NCI-H82 (cell line): ENCODE data around the gene BABAM2.

Experiments
- DNase-seq: peaks from one replicate; lab custom pipeline; 2025; lab: John Stamatoyannopoulos, UW

BABAM2 gene

DNA sequence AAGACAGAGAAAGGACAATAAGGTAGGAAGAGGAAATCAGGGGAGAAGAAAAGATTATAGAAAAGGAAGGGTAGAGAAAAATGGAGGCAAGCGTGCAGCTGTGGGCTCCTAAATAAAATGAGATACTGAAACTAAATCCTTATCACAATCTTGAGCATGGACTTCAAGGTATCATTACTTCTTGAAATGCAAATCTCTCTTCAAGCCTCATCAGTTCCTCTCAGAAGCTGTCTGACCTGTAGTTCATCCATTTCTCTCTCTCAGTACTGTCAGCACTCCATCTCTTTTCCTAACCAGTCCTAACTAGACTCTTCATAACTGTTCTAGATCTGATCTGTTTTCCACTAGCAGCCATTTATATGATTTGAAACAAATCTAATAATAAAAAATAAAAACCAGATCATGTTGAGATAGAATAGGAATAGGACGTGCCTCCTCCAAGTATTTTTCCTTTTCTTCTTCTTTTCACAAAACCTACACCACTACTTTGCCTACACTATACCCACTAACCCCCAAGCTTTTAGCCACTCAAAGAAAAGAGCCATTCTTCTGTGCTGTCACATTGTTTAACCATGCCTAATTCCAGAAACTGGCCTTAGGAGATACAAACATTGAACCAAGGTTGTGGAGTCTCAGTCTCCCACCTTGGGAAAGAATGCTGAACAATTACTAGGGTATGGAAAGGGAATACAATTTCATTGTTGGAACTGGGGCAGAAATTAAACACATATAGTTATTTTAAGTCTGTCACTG is 21.1 kb downstream of the BABAM2 start:
- no peak for DNase-seq

DNA sequence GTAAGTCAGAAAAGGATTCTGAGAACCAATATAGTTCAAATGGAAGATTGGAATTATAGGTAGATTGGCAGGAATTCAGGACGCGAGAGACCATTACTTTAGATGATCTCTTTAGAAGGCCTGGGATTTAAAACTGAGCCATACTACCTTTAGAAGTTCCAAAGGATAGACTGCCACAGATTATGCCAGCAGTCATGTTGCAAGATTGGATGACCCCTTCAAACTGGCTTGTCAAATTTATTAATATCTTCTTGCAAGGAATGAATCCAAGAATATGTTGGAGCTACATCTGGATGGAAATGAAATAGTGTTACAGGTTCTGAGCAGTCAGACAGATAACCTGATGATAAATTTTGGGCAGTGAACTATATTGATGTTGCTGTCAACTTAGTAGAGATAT is 22.0 kb downstream of the BABAM2 start:
- DNase-seq: no peak

DNA sequence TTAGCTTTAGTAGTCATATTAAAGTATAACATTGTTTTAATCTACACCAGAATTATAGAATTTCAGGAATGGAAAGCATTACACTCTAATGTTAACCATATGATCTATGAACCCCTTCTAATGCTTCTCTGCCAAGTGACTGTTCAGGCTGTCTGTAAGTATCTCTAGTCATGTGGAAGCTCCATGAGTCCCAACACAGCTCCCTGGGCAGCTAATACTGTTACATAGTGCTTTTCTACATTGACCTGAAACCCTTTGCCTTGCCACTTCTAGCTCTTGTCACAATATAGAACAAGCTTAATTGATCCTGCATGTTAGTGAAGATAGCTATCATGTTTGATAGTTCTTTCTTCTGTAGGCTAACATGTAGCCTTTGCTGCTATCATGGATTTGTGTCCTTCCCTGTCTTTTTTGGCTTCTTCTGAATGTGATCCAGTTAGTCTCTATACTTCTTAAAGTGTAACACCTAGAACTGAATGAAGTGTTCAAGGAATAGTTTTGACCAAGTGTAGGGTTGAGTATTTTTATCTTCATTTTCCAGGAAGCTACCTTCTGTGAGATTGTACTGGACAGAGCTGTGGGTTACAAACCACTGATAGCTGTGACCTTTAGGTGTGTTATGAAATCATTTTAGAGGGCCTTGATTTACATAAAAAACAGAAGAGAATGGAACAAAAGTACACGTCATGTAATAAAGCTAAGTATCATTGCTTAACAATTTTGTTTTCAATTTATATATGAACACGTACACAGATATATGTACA is 23.7 kb downstream of the BABAM2 start:
- DNase-seq: no peak

DNA sequence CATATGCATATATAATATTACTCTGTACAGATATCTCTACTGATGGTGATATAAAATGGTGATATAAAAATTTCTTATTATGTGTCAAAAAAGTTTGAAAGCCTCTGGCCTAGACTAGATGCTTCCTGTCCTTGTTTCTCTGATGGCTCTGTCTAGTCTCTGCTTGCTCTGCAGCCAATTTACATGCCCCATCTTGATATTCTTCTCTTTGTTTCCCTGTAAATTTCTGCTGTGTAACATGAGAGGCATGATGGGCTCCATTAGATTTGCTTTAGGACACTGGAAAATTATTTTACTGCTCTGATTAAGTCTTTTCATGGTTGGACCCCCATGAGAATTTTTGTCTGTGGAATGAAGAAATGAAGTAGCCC is 24.3 kb downstream of the BABAM2 start:
- no peak for DNase-seq

DNA sequence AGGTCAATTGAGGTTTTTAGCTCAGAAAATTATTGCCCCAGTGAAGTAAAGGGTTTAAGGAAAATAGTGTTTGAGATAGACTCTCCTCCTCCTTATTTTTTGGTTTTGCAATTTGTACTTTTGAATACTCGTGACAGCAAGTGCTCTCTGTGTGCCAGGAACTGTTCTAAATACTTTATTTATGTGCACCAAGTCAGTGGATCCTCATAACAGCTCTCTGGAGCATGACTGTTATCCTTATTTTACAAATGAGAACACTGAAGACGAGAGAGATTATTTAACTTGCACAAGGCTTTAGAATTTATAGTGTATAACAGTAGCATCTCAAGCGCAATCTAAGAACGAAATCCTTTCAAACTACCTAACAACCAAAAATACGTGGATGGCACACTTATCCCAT is 24.7 kb downstream of the BABAM2 start:
- DNase-seq: no peak

DNA sequence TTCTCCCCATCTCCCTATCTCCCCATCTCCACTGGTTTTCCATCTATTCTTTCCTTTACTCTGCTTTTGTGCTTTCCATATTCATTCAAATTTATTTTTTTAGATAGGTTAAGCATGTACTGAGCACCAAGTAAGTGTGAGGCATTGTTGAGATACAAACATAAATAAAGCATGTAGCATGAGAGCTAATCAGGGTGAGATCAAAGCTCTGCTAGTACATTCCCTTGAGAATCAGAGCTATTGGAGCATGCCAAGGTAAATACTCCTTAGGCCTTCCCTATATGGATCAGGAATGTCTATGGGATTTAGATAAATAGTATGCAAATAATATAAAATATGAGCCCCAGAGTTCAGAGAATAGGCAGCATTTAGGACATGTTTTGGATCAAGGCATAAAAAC is 25.3 kb downstream of the BABAM2 start:
- peak; percentile 28 for DNase-seq

DNA sequence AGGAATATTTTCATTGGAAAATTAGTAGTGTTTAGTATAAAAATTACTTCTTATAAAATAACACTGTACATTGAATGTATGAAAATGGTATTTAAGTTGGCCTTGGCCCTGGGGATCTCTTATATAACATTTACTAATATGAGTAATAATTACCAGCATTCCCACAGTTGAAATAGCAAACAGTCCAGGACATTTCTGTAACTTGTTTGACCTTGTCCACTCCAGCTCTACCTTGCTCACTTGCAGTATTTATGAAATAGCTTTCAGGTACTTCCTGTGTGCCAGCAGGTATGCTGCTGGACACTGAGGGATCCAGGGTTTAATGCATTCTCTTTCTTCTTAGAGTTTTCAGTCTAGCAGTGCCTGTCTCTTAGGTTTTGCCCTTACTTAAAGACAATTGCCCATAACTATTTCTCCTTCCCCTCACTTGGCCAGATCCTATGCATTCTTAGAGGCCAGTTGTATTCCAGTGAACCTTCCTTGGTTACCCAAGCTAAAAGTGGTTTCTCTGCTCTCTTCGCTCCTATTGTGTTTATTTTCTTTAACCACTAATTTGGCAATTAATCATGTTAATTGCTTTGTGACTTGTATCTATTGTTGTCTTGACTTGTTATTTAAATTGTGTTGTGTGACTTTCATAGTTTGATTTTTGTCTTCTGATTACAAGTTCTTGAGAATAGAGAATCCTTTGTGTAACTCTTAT is 25.9 kb downstream of the BABAM2 start:
- DNase-seq: no peak

DNA sequence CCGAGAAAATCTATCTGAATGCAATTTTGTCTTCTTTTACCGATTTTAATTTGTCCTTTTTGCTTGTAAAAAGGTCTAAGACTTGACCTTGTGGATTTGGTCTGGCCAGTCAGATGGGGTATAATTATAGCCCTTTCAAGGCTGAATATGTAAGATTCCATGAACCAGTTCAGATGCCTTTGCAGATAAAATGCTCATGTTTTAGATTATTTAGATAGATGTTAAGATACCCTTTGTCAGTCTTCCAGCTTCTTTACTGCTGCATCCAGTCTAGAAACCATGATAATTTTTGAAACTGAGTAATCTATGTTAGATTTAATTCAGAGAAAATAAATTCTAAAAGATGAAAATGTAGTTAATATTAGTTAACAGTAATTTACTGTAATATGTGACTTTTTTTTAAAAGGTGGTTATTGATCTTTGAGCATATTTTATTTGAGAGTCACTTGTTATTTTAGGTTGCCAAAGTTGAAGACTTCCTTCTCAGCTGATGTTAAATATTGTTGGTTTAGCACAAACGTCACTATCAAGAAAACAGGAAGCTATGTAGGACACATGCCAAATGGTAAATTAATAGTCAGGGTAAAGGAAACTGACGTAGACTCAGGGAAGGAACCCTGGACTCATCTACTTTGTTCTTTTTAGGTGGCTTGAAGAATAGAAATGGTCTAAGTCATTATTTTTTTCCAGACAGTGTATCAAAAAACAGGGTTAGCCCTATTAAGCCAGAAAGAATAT is 29.8 kb downstream of the BABAM2 start:
- DNase-seq: no peak

DNA sequence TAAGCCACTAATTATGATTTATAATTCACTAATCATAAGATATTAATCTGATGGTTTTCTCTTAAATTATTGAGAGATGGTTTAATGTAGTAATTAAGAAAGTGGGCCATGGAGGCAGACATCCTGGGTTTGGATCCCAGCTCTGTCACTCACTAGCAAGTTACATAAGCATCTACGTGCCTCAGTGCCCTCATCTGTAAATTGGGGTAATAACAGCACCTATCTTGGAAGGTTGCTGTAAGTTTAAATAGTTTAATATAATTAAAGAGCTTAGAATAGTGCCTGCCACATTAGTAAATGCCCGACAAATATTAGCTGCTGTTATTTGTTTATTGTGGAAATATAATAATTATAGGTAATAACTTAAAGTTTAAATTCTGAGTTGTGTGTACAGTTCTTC is 30.9 kb downstream of the BABAM2 start:
- DNase-seq: no peak

DNA sequence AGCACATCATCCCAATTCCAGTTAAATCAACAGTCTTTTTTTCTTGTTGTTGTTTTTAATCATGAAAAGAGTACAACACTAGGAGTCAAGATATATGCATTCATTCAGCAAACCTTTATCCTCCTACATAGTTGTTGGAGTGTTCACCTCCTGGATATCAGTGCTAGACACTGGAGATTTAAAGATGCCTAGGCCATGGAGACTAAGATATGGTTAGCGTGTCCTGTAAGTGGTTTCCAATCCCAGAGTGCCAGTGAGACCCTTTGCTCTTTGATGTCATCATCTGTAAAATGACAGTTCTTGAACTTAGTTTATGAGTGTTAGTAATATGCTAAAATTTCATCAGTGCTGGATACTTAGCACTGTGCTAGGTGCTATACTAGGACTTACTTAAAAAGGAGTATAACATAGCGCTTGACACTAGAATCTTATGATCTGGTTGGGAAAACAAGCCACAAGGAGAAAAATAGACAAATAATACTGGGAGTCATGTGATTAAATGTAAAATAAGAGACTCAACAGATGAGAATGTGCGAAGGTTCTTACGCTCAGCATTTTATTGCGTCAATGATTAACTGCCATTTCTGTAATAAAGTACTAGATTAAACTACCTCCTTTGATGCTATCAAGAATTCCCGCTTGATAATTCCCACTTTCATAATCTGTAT is 31.5 kb downstream of the BABAM2 start:
- DNase-seq: no peak

DNA sequence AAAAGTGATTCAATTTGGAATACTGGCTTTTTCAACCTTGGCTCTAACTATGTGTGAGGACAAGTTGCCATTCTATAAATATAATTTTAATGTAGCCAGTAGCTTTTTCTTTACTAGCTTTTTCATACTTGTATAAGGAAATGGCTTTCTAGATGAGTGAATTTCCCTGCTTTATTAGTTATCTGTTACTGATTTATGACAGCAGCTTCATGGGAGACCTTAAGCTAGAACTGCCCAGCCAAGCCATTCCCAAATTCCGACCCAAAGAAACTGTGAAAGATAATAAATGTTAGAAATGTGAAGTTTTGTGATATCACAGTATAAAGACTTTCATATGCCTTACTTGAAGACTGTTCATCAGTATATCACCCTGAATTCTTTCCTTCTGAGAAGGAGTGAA is 32.3 kb downstream of the BABAM2 start:
- DNase-seq: no peak

DNA sequence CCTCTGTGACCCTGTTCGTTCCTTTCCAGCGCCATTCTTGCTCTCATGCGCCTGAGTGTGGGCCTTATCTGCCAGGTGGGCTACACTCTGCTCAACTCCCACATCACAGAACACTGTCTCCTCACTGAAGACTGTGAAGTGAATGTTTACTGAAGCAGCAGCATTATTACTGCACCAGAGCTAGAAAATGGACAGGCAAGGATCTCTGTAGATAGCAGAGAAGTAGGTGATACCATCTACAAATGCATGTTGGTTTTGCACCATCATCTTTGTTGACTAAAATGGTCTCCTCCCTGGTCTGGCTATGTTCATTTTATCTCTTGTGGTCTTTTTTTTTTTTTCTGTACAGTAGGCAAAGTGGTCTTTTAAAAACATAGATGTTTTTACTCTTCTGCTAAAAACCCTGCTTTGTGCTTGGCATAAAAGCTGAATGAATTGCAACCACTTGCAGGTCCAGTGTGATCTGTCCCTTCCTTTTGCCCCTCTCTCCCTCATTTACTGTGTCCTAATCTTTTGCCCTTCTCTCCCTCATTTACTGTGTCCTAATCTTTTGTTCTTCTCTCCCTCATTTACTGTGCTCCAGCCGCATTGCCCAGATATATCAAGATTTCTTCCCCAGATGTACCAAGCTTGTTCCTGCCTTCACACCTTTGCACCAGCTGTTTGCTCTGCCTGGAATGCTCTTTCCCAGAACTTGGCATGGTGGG is 35.4 kb downstream of the BABAM2 start:
- no peak for DNase-seq

DNA sequence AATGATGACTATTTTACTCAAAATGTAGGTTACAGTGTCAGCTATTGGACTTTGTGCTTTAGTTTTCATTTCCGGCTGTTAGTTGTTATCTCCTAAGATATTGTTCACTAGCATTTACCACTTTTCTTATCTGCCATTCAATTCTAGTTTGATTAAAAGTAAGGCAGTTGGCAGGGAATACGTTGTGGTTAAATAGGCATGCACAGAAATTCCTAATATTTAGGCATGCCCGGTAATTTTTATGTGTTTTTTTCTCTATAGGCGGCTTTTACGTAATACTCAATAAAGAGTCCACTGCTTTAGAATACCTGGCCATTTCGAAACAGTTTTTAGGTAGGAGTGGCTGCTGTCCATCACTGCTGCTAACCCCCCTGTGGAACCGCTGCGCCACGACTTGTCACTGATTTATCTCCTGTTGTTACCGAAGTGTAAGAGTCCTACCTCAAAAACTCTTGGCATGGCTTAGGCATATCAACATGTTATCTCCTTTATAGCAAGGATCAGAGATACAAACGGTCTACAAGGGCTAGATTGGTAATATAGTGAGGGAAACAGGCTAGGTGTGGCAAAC is 39.5 kb downstream of the BABAM2 start:
- DNase-seq: no peak

DNA sequence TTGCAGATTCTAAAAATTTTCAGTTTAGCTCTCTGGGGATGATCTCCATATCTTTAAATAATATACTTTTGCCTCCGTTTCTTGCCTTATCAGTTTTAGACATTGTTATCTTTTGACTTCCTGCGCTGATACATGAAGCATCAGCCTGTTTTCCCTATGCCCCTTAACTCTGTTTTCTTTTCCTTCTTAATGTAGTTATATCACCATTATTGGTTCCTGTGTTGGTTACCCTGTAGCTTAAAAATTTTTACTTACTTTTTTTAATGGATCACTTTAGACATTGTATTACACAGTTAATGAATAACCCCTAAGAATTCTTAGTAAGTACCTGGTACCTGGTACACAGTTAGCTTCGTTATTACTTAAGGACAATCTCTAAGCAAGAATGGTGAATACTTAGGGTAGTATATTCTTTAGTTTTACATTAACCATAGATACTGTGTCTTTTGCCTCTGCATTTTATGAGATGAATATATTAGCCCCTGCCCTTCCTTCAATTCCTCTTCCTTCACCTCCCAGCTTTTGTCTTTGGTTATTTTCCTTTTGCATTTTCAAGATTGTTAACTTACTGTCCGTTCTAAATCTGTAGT is 40.9 kb downstream of the BABAM2 start:
- no peak for DNase-seq

DNA sequence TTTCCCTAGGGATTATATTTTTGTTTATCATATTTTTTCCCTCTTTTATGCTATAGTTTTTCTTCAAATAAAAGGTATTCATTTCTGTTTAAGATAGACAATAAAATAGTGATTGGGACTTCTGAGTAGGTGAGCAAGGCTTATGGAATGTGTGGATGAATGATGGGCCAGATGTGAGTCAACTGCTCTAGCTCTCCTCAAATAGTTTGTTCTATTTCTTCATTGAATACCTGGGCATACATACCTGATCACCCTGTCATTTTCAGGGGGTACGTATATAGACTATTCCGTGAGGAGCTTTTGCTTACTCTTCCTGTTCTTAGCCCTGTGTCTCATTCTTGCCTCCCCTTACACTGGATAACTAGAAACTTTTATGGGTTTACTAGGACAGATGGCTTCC is 41.9 kb downstream of the BABAM2 start:
- no peak for DNase-seq

DNA sequence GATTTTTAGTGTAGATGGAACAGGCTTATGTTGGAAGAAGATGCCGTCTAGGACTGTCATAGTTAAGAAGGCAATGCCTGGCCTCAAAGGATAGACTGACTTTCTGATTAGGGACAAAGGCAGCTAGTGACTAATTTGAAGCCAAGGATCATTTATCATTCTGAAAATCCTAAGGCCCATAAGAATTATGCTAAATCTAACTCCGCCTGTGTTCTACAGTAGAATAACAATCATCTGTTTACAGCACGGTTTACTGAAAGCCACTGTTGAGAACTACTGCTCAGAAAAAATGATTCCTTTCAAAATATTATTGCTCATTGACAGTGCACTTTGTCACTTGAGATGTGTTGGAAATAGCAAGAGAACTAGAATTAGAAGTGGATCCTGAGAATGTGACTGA is 44.5 kb downstream of the BABAM2 start:
- DNase-seq: no peak

DNA sequence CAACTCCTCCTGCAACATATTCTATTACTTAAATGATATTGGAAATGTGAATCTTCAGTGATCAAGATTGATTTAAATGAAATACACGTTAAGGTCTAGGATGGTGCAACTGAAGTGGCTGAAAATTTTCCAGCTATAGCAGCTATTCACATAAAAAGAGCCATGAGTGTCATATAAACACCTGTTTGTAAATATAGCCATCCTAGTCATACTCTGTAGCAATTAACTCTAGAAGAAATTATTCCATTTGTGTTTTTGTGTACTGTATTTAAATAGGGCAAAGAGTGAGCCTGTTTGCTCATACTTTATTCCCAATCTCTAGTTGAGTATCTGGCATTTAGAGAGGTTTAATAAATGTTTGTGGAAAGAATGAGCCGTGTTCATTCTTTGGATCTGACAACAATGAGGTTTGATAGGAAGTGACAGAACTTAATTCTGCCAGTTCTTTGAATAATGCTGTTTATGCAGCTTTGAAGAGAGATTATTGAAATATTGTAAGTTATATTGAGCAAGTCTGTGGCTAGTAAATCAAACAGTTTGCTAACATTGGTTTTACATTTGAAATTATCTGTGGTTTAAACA is 49.7 kb downstream of the BABAM2 start:
- no peak for DNase-seq

DNA sequence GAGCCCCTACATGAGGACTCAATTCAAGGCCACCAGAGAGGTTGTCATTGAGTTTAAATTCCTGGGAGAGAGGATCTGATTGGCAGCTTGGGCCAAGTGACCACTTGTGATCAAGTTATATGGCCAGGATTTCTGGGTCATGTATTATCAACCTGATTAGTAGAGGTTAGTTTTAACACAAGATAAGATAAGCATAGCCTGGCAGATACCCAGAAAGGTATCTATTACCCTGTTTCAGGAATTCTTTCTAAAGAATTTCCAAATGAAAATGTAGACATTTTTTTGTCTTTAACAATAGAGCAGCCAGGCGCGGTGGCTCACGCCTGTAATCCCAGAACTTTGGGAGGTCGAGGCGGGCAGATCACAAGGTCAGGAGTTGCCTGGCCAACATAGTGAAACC is 50.5 kb downstream of the BABAM2 start:
- no peak for DNase-seq

DNA sequence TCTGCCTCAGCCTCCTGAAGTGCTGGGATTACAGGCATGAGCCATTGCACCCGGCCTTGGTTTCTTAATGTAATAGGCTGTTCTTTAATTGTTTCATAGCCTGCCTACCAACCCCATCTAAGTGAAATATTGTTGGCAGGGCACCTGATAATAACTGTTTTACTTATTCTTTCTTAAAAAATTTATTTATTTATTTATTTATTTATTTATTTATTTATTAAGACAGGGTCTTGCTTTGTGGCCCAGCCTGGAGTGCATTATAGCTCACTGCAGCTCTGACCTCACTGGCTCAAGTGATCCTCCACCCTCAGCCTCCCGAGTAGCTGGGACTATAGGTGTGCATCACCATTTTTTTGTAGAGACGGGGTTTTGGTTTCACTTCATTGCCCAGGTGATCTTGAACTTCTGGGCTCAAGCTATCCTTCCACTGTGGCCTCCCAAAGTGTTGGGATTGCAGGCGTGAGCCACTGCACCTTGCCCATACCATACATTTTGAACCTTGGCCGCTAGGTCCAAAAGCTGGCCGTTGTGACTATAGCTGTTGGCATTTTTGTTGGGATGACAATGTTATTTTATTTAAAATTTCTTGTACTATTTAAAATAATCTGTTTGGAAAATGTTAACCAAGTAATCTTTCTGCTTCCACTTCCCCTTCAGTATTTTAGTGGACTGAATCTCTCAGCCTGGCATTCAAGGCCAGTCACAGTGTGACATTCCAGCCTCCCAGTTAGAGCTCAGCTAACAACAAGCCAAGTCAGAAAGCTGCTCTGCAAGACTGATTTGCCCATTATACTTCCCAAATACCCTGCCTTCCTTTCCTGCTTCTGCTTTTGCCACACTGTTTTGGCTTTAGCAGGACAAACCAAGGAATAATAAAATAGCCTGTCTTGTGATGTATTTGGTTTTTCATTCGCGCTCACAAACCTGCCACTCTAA is 52.4 kb downstream of the BABAM2 start:
- no peak for DNase-seq
